GM18498 (cell line): Measurements from ENCODE around the gene KDM4B.
"Not testable (repeated sequence)": the region's sequence is repeated elsewhere in the genome, so short reads cannot be mapped to it uniquely, and the experiment has no call there.

Experiments used
- ATAC-seq: cut with Tn5 transposase; IDR thresholded peaks from one replicate; pipeline ENCODE4 v1.9.1; 2021; ENCODE audit warnings: mild to moderate bottlenecking, moderate library complexity; ENCODE audit not compliant: unreplicated experiment

KDM4B gene

GRCh38 chr19:5012688-5013457, 44.0 kb downstream of the KDM4B start:
- no peak for ATAC-seq

GRCh38 chr19:5013761-5014160, 44.8 kb downstream of the KDM4B start:
- ATAC-seq: no peak

- no peak for ATAC-seq
These were observed 46.0 kb downstream of the KDM4B start for GRCh38 chr19:5014941-5015340.

GRCh38 chr19:5016268-5016667, 47.4 kb downstream of the KDM4B start:
- no peak for ATAC-seq

DNA sequence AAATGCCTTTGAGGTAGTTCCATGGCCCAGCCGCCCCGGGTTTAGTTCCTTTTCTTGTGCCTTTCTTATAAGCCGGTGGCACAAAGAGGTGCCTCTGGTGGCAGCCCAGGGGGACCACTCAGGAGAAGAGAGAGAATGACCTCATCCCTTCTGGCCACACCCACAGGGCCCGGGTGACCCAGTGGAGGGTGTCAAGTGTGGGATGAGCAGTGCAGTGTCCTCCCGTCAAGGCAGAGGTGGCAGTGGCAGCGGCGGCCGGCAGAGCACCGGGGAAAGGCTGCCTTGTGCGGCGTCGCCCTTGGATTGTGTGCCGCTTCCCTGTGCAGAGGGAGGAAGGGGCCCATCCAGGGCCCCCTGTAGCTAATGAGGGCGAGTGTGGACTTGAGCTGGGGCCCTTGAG, 47.9 kb downstream of the KDM4B start:
- no peak for ATAC-seq

DNA sequence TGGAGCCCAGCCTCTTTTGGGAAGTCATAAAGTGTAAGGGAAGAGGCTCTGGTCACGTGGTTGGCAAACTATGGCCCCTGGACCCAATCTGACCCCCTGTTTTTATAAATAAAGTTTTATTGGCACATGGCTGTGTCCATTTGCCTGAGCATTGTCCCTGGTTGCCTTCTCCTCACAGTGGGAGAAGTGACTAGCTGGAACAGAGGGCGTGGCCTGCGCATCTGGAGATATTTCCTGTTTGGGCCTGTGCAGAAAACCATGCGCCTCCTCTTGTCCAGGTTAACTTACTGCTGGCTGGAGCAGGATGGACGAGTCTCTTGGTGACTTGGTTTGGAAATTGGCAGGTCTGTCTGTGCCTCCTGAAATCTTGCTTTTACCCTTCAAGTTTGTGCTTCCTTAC, 48.3 kb downstream of the KDM4B start:
- ATAC-seq: no peak

DNA sequence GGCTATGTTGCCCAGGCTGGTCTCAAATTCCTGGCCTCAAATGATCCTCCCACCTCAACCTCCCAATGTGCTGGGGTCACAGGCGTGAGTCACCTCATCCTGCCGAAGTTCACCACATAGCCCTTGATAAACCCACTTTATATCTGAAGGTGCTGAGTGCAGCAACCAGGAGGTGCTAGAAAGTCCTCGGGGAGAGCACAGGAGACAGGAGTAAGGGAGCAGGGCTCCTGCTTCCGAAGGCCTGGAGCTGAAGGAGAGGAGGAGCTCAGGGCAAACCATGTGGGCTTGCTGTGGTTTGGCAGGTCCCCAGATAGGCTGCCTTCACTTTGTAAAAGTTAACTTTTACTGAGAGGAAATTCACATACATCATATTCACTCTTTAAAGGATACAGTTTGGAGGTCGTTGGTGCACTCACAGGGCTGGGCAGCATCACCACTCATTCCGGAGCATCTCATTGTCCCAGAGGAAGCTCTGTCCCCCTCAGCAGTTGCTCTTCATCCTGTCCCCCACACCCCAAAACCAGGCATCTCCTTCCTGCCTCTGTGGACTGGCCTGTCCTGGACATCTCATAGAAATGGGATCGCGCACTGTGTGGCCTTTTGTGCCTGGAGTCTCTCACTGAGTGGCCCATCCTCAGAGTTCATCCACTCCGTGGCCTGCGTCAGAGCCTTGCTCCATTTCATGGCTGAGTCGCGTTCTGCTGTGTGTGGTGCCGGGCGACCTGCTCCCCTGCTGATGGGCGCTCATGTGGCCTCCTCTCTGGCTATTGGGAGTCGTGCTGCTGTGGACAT, 49.5 kb downstream of the KDM4B start:
- no peak for ATAC-seq

- ATAC-seq: no peak
These were observed 51.5 kb downstream of the KDM4B start for GRCh38 chr19:5020368-5020767.

GRCh38 chr19:5021046-5021445, 52.1 kb downstream of the KDM4B start:
- ATAC-seq: no peak

- no peak for ATAC-seq
These were observed 53.4 kb downstream of the KDM4B start for GRCh38 chr19:5022066-5022860.

DNA sequence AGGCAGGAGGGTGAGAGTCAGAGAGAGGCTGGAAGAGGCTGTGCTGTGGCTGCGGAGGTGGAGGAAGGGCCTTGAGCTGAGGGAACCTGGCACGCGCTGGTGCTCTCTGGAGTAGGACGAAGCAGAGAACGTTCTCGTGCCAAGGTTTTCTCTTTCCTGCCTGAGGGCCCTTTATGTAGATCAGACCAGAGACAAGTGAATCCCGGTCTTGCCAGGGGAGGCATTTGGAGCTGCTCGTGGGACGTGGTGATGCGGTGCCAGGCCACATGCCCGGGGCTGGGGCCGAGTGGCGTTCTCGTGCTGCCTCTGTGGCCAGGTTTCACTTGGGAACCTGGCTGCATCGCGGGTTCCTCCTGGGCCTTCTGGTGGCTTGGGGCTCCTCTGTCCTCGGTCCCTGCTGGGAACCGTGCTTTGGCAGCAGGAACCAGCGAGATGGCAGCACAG, 54.2 kb downstream of the KDM4B start:
- no peak for ATAC-seq

GRCh38 chr19:5024282-5024681, 55.4 kb downstream of the KDM4B start:
- no peak for ATAC-seq

GRCh38 chr19:5025027-5025426, 56.1 kb downstream of the KDM4B start:
- ATAC-seq: no peak

DNA sequence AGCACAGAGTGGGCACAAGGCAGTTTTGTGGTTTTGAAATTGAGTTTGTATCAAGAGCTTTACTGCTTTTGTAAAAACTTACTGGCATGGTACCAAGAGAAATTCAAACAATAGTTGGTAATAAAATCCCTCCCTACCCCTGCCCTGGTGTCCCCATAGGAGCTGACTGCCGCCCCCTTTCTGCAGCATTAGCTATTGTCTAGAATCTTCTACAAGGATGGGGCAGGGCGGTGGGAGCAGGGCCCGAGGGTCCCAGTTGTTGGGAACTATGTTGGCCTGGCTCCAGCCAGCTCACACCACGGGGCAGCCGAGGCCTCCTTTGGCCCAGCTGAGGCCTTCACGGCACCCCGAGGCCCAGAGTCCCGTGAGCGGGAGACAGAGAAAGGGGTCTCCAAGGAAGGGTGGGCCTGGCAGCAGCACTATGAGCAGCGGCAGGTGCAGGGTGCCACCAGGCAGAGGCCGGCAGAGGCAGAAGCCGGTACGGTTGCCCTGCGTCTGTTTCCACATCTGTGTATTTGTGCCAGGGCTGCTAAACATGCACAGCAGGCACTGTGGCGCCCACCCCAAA, 57.9 kb downstream of the KDM4B start:
- ATAC-seq: no peak

GRCh38 chr19:5028229-5028886, 59.4 kb downstream of the KDM4B start:
- ATAC-seq: no peak

- ATAC-seq: not testable (repeated sequence)
These were observed 60.7 kb downstream of the KDM4B start for GRCh38 chr19:5029596-5029995.

DNA sequence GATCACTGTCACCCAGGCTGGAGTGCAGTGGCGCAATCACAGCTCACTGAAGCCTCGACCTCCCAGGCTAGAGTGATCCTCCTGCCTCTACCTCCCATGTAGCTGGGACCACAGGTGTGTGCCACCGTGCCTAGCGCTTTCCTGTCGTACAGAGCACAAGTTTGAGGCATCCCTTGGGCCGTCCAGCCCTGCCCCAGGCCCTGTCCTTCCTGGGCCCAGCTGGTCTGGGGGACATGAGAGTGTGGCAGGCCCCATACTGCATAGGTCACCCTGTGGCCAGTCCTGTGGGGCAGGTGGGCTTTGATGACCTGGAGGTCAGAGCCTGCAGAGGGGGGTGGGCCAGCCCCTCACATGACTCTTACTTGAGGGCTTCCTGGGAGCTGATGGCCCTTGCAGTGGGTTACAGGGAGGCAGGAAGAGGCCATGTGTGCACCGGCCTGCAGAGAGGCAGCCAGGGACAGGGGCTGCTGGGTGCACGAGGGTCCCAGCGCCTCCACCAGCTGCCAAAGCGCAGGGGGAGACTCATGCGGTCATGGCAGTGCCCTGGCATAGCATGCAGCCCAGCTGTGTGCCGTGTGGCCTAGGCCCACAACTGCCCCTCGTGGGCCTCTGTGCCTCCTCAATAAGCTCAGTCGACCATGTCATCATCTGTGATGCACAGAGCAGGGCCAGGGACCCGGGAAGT, 61.4 kb downstream of the KDM4B start:
- ATAC-seq: no peak

GRCh38 chr19:5030822-5031221, 61.9 kb downstream of the KDM4B start:
- no peak for ATAC-seq

DNA sequence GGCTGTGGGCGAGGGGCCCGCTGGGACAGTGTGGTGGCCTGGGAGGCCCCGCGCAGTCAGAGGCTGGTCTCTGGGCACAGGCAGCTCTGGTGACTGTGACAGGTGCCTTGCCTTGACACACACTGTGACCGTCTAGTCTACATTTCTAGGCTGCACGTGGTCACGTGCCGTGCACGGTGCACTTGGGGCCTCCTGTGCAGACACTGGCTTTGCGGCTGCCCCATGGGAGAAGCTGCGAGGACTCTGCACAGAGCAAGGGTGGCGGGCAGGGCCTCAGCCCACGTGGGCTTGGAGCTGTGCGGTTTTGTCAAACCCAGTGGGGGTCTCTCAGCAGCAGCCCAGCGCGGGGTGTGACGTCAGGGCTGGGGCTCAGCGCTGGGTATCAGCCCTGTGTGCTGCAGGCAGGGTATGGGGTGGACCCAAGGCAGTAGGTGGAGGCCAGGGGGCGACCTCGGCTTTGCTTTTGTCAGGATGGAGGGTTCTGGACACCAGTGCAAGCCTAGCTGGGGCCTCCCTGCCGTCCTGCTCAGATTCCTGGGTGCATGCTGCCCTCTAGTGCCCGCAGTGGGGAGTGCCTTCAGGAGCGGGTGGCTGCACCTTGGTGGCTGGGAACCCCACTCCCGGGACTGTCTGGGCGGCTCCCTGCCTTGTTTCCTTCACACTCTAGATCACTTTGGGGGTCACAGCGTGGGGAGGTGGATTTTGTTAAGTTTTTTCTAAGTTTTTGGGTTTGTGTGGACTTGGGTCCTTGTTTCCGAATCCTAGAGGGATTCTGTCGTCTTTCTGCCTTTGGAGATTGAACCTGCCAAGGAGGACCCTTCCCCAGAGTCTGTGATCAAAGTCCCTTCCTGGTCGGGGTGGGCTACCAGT, 62.6 kb downstream of the KDM4B start:
- ATAC-seq: peak; percentile 55
